ENCODE results near the gene BTBD6.

DNA sequence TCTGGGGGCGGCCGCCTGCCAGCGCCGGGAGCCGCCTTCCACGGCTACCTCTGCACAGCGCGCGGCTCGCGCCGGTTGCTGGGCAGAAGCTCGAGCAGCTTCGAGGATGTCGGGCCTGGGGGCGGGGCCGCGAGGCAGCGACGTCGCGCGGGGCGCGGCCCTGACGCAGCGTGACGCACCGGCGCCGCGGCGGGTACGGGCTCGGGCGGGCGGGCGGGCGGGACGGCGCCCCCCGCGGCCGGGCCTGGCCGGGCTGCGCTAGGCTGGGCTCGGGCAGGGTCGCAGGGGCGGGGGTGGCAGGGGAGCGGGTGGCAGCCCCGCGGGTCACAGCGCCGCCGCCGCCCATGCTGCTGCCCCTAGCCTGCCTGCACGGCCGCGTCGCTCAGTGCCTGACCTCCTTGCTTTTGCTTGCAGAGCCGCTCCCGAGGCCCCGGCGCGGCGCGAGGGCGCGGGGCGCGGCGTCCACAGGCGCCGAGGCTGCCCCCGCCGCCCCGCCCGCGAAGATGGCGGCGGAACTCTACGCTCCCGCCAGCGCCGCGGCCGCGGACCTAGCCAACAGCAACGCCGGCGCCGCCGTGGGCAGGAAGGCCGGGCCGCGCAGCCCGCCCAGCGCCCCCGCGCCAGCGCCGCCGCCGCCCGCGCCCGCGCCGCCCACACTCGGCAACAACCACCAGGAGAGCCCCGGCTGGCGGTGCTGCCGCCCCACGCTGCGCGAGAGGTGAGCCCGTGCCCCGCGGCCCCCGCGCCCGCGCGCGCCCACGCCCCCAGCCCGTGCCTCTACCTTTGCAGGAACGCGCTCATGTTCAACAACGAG is at the start of gene BTBD6:
- TF ChIP-seq POLR2A (IDR thresholded peaks at IDR 0.05) (peak; percentile 59 to 61), CTCF (IDR thresholded peaks at IDR 0.05 in 4 of 5, conservative IDR thresholded peaks at IDR 0.05 in 1 of 5) (no peak)
